PC-9 (cell line): ENCODE measurements around the gene SPATA6. TPM values are rescaled to one million over a fixed set of nuclear protein-coding genes. Genes with fewer than 3 reads are reported as not detected.

Experiments
- BruUV-seq: library from RNA; stranded (reverse); fragments of 400-500 nt; replicated peaks from 2 replicates; lab custom pipeline; 2021; lab: Mats Ljungman, UMichigan
- CTCF ChIA-PET: fragments of 300-600 bp; sonication (Branson Sonifier 250); formaldehyde crosslinking; loops from one replicate; lab custom pipeline; 2022; ENCODE audit warnings: antibody characterized with exemption; lab: Charles Lee
- POLR2A ChIA-PET: fragments of 300-600 bp; sonication (Branson Sonifier 250); formaldehyde crosslinking; loops from one replicate; lab custom pipeline; 2022; ENCODE audit warnings: antibody characterized with exemption; ENCODE audit not compliant: unreplicated experiment; lab: Charles Lee
- DNase-seq, 2 experiments: peaks; one replicate each; pipeline versions ENCODE4 v3.0.0 to v3.0.0-alpha.2; 2015 to 2022; ENCODE audit warnings: mixed read lengths in 1 of 2
- H2AFZ ChIP-seq: fragments of 200-600 bp; sonication (generic); 2 replicates; pipeline ENCODE4 v1.8.1; 2017; ENCODE audit warnings: antibody characterized with exemption
- H3F3A ChIP-seq: fragments of 200-600 bp; sonication (generic); 2 replicates; pipeline ENCODE4 v1.8.1; 2017; ENCODE audit warnings: antibody characterized with exemption, mild to moderate bottlenecking, low read depth; ENCODE audit not compliant: insufficient read depth
- H3K27ac ChIP-seq: fragments of 200-600 bp; sonication (generic); 2 replicates; pipeline ENCODE4 v1.6.1; 2016; ENCODE audit warnings: mixed run types
- H3K27me3 ChIP-seq: fragments of 200-600 bp; sonication (generic); 2 replicates; pipeline ENCODE4 v1.6.1; 2016; ENCODE audit warnings: low read depth, mixed run types; ENCODE audit not compliant: insufficient read depth
- H3K36me3 ChIP-seq: fragments of 200-600 bp; sonication (generic); 2 replicates; pipeline ENCODE4 v1.6.1; 2016; ENCODE audit warnings: low read depth, mixed run types
- H3K4me1 ChIP-seq: fragments of 200-600 bp; sonication (generic); replicated peaks from 2 replicates; pipeline ENCODE4 v1.6.1; 2016; ENCODE audit warnings: mixed run types; ENCODE audit not compliant: insufficient read depth
- H3K4me2 ChIP-seq: fragments of 200-600 bp; sonication (generic); 2 replicates; pipeline ENCODE4 v1.6.1; 2017; ENCODE audit warnings: mixed run types
- H3K4me3 ChIP-seq: fragments of 200-600 bp; sonication (generic); 2 replicates; pipeline ENCODE4 v1.6.1; 2016; ENCODE audit warnings: mixed run types
- H3K79me2 ChIP-seq: fragments of 200-600 bp; sonication (generic); 2 replicates; pipeline ENCODE4 v1.6.1; 2017; ENCODE audit warnings: low read depth, mixed run types
- H3K9me2 ChIP-seq: fragments of 200-600 bp; sonication (generic); 2 replicates; pipeline ENCODE4 v1.8.1; 2017; ENCODE audit warnings: mild to moderate bottlenecking; ENCODE audit not compliant: insufficient read depth
- H3K9me3 ChIP-seq: fragments of 200-600 bp; sonication (generic); 2 replicates; pipeline ENCODE4 v1.8.1; 2016; ENCODE audit warnings: low read depth; ENCODE audit not compliant: insufficient read depth
- H4K20me1 ChIP-seq: fragments of 200-600 bp; sonication (generic); 2 replicates; pipeline ENCODE4 v1.8.1; 2017; ENCODE audit not compliant: insufficient read depth
- EZH2 ChIP-seq: fragments of 200-600 bp; sonication (generic); IDR thresholded peaks from 2 replicates; pipeline ENCODE4 v1.8.0; 2017; ENCODE audit warnings: antibody characterized with exemption, low read depth
- intact Hi-C: fragments of 100-400 bp; cut with micrococcal nuclease; formaldehyde crosslinking; loops from one replicate; pipeline ENCODE4 v1.10.0; 2022; ENCODE audit not compliant: unreplicated experiment
- total RNA-seq: library from RNA; stranded (reverse); gene quantifications from 2 replicates; pipeline ENCODE4 v1.2.3, GENCODE V29; 2021
- TF ChIP-seq, protein P1 (sequence below): fragments of 200-600 bp; sonication (generic); conservative IDR thresholded peaks from 2 replicates; pipeline ENCODE4 v1.6.1; 2017; ENCODE audit warnings: mixed run types, antibody characterized with exemption, mild to moderate bottlenecking, moderate library complexity

SPATA6 gene
- total RNA-seq, 1 experiment from 2014 or later: not detected

DNA sequence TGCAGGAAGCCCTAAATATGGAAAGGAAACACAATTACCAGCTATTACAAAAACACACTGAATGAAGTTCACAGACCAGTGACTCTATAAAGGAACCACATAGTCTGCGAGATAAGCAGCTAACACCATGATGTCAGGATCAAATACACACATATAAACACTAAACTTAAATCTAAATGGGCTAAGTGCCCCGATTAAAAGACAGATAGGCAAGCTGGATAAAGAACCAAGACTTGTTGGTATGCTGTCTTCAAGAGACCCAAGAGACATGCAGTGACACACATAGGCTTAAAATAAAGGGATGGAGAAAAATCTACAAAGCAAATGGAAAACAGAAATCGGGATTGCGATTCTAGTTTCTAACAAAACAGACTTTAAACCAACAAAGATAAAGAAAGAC lies 127.6 kb downstream of the SPATA6 start:
- Histone ChIP-seq H3F3A (no peaks in the 10 kb centered on the region), H2AFZ (no peak overlapping the region), H3K36me3 (no peaks in the 10 kb centered on the region), H4K20me1 (no peaks in the 10 kb centered on the region), H3K27ac (no peak overlapping the region), H3K27me3 (no peaks in the 10 kb centered on the region; the same call in 1 of the 2 replicates), H3K4me1 (no peaks in the 10 kb centered on the region), H3K9me2 (no peaks in the 10 kb centered on the region), H3K9me3 (no peaks in the 10 kb centered on the region), H3K4me2 (no peak overlapping the region), H3K79me2 (no peaks in the 10 kb centered on the region), H3K4me3 (no peak overlapping the region)
- no TSS peak for BruUV-seq
- intact Hi-C loops: no loop called here
- CTCF ChIA-PET: no interaction called here
- POLR2A ChIA-PET: no interaction called here
- no peak for DNase-seq
- TF ChIP-seq EZH2: no peak
- TF ChIP-seq, protein P1, sequence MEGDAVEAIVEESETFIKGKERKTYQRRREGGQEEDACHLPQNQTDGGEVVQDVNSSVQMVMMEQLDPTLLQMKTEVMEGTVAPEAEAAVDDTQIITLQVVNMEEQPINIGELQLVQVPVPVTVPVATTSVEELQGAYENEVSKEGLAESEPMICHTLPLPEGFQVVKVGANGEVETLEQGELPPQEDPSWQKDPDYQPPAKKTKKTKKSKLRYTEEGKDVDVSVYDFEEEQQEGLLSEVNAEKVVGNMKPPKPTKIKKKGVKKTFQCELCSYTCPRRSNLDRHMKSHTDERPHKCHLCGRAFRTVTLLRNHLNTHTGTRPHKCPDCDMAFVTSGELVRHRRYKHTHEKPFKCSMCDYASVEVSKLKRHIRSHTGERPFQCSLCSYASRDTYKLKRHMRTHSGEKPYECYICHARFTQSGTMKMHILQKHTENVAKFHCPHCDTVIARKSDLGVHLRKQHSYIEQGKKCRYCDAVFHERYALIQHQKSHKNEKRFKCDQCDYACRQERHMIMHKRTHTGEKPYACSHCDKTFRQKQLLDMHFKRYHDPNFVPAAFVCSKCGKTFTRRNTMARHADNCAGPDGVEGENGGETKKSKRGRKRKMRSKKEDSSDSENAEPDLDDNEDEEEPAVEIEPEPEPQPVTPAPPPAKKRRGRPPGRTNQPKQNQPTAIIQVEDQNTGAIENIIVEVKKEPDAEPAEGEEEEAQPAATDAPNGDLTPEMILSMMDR: no peak

DNA sequence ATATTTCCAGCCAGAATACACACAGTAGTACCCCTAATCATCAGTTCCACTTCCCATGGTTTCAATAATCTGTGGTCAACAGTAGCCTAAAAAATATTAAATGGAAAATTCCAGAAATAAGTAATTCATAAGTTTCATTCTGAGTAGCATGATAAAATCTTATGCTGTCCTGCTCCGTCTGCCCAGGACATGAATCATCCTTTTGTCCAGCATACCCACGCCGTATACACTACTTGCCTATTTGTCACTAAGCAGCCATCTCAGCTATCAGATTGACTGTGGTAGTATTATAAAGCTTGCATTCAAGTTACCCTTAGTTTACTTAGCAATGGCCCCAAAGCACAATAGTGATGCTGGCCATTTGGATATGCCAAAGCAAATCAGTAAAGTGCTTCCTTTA lies 130.8 kb downstream of the SPATA6 start:
- no peaks in the 10 kb centered on the region for H3F3A ChIP-seq
- DNase-seq: no peak
- no peaks in the 10 kb centered on the region; the same call in 1 of the 2 replicates for H3K27me3 ChIP-seq

DNA sequence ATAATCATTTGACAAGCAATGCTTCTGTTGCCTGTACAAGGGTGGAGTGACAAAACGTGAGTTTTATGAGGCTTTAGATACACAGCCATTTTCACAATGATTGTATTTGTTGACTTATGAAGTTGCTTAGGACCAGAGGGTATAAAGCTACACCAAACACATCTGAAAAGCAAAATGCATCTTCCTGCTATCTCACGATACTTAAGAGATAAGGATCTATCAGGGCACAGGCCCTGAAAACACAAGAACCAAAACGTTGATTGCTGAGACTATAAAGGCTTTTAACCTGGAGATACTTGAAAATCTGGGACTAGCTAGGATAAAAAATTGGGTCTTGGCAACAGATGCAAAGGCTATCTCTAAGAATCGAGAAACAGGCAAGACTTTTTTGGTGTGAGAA lies 133.7 kb downstream of the SPATA6 start:
- Histone ChIP-seq H3K27ac (no peak overlapping the region), H4K20me1 (no peaks in the 10 kb centered on the region), H3K4me2 (no peak overlapping the region), H3F3A (no peaks in the 10 kb centered on the region), H3K9me3 (no peaks in the 10 kb centered on the region), H3K9me2 (no peaks in the 10 kb centered on the region), H3K4me3 (no peak overlapping the region), H2AFZ (no peak overlapping the region), H3K79me2 (no peaks in the 10 kb centered on the region), H3K27me3 (no peaks in the 10 kb centered on the region), H3K4me1 (no peaks in the 10 kb centered on the region), H3K36me3 (no peaks in the 10 kb centered on the region)
- POLR2A ChIA-PET: no interaction called here
- no TSS peak for BruUV-seq
- intact Hi-C loops: no loop called here
- TF ChIP-seq EZH2: no peak
- TF ChIP-seq, protein P1: no peak
- DNase-seq: no peak
- CTCF ChIA-PET: no interaction called here

More for the DNA sequence above, 130.8 kb downstream of the SPATA6 start:
- H3K4me1 ChIP-seq: no peaks in the 10 kb centered on the region
- no peaks in the 10 kb centered on the region for H3K9me3 ChIP-seq
- TF ChIP-seq, protein P1: no peak
- TF ChIP-seq EZH2: no peak
- no peak overlapping the region for H3K4me2 ChIP-seq
- H3K27ac ChIP-seq: no peak overlapping the region
- no peak overlapping the region for H3K4me3 ChIP-seq
- intact Hi-C loops: no loop called here
- no peaks in the 10 kb centered on the region for H3K79me2 ChIP-seq
- CTCF ChIA-PET: no interaction called here
- no TSS peak for BruUV-seq
- no peaks in the 10 kb centered on the region for H4K20me1 ChIP-seq
- H2AFZ ChIP-seq: no peak overlapping the region
- H3K9me2 ChIP-seq: no peaks in the 10 kb centered on the region
- H3K36me3 ChIP-seq: no peaks in the 10 kb centered on the region
- POLR2A ChIA-PET: no interaction called here
